ENCODE measurements around the gene ZDHHC1. TPM values are rescaled to one million over a fixed set of nuclear protein-coding genes. Genes with fewer than 3 reads are reported as not detected.

ZDHHC1 gene
- total RNA-seq, 1 donor from 2014 or later, result 9.5 TPM

- no peak for DNase-seq (ENCODE audit: low read depth)
- no peak overlapping the region for H3K4me3 ChIP-seq (ENCODE audit: low read depth, low read length)
- no peak for TF ChIP-seq CTCF (IDR thresholded peaks at IDR 0.05; ENCODE audit: insufficient read depth, low read length, poor library complexity, severe bottlenecking)
Observed at GRCh38 chr16:67461600-67462278, 45.5 kb upstream of the ZDHHC1 start.

DNA sequence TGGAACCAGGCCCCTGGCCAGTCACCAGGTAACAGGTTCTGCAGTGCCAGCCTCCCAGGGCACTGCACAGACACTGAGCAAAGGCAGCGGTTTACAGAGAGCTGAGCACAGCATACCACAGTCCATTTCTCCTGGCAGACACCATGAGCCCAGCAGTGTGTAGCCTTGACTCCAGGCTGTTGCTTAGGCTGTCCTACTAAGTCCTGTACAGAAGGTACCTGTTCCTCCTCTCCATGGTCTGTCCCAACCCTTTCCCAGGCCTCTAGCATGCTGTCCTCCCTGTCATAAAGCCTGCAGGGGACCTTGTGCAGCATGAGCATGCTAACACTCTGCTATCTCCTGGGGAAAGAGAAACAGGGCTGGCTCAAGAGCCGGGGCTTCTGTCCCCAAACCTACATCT lies 44.7 kb upstream of the ZDHHC1 start:
- Histone ChIP-seq H3K4me3 (ENCODE audit: low read depth, low read length) (no peak overlapping the region), H3K36me3 (ENCODE audit: control insufficient read depth, insufficient read depth, low read length) (no peaks in the 10 kb centered on the region), H3K27me3 (ENCODE audit: control insufficient read depth, insufficient read depth, low read length) (no peaks in the 10 kb centered on the region)
- TF ChIP-seq CTCF (IDR thresholded peaks at IDR 0.05; ENCODE audit: insufficient read depth, low read length, poor library complexity, severe bottlenecking), result no peak
- no peak for DNase-seq (ENCODE audit: low read depth)

More at GRCh38 chr16:67461600-67462278, 45.5 kb upstream of the ZDHHC1 start:
- no peaks in the 10 kb centered on the region for H3K27me3 ChIP-seq (ENCODE audit: control insufficient read depth, insufficient read depth, low read length)
- H3K36me3 ChIP-seq (ENCODE audit: control insufficient read depth, insufficient read depth, low read length), result no peaks in the 10 kb centered on the region

- H3K4me3 ChIP-seq (ENCODE audit: low read depth, low read length), result no peak overlapping the region
- DNase-seq (ENCODE audit: low read depth), result no peak
- TF ChIP-seq CTCF (IDR thresholded peaks at IDR 0.05; ENCODE audit: insufficient read depth, low read length, poor library complexity, severe bottlenecking), result no peak
- no peaks in the 10 kb centered on the region for H3K36me3 ChIP-seq (ENCODE audit: control insufficient read depth, insufficient read depth, low read length)
- no peaks in the 10 kb centered on the region for H3K27me3 ChIP-seq (ENCODE audit: control insufficient read depth, insufficient read depth, low read length)
Observed at GRCh38 chr16:67460168-67460567, 43.9 kb upstream of the ZDHHC1 start.

GRCh38 chr16:67459861-67460150 lies 43.5 kb upstream of the ZDHHC1 start:
- Histone ChIP-seq H3K36me3 (ENCODE audit: control insufficient read depth, insufficient read depth, low read length) (no peaks in the 10 kb centered on the region), H3K27me3 (ENCODE audit: control insufficient read depth, insufficient read depth, low read length) (no peaks in the 10 kb centered on the region), H3K4me3 (ENCODE audit: low read depth, low read length) (no peak overlapping the region)
- no peak for DNase-seq (ENCODE audit: low read depth)
- no peak for TF ChIP-seq CTCF (IDR thresholded peaks at IDR 0.05; ENCODE audit: insufficient read depth, low read length, poor library complexity, severe bottlenecking)

DNA sequence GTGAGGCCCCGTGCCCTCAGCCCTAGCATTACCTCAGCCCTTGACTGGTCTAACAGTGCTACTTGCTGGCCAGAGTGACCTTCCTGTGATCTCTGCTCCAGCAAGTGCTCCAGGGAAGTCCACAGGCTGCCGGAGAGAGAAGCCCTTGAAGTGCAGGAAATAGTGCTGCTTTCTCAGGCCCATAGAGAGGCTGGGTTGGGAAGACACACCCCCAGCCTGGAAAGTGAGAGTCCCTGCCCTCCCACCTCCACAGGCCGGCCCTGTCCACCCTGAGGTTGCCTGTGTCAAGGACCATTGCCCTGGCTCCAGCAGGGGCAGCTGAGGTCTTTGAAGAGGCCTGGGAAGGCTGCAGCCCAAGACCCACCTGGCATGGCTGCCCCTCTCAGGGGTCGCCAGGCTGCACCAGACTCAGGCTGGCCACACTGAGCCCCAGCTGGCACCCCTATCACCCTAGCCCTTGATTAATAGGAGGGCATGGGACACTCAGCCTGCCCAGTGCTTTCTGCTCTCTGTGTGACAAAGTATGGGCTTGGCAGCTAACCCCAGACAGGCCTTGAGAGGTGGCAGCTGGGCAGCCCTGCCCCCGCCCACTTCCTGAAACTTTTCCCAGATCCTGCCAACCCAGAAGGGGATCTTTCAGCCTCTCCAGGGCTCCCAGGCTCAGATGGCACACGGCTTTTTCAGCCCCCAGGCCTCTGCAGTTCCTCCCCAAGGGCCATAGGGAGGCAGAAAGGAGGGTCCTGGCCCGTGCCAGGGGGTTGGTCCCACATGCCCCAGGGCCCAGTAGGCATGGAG lies 43.0 kb upstream of the ZDHHC1 start:
- no peak for TF ChIP-seq CTCF (IDR thresholded peaks at IDR 0.05; ENCODE audit: insufficient read depth, low read length, poor library complexity, severe bottlenecking)
- Histone ChIP-seq H3K27me3 (ENCODE audit: control insufficient read depth, insufficient read depth, low read length) (no peaks in the 10 kb centered on the region), H3K36me3 (ENCODE audit: control insufficient read depth, insufficient read depth, low read length) (no peaks in the 10 kb centered on the region), H3K4me3 (ENCODE audit: low read depth, low read length) (no peak overlapping the region)
- no peak for DNase-seq (ENCODE audit: low read depth)
